ENCODE data around the gene CDK11B. TPM values are rescaled to one million over a fixed set of nuclear protein-coding genes. Genes with fewer than 3 reads are reported as not detected.

The CDK11B gene
- total and polyA plus RNA-seq, 2 of the 8 experiments (the other 6 are each of a cell fraction or from before 2014, with no cell fraction given): 11.1 to 31.9 TPM

GRCh38 chr1:1598051-1598719 is 60.6 kb downstream of the CDK11B start:
- peak overlapping the region in 1 of 4 experiments; percentile 63; a peak in 1 of 8 replicates for H3K4me3 ChIP-seq (ENCODE audit: extremely low read depth in 1 of 4, insufficient read depth in 2 of 4, low read depth in 3 of 4, low read length in 4 of 4)
- peak overlapping the region; percentile 52 to 86; a peak in 2 of 4 replicates for H3K4me2 ChIP-seq (ENCODE audit: insufficient read depth in 1 of 2, low read depth in 2 of 2, low read length in 2 of 2)
- H3K79me1 ChIP-seq (ENCODE audit: low read depth, low read length): no peaks in the 10 kb centered on the region
- 0 out of 2 replicates have a peak overlapping the region, but pooled peaks have one; percentile 17 for H2BK12ac ChIP-seq (ENCODE audit: low read depth, low read length)
- H4K20me1 ChIP-seq (replicated peaks in 1 of 2; ENCODE audit: control insufficient read depth in 1 of 2, insufficient read depth in 2 of 2, low read length in 2 of 2): peaks cover 2 to 6% of the 10 kb centered on the region in 2 experiments
- peaks cover 16% of the 10 kb centered on the region; the same call in 1 of the 2 replicates for H3K23me2 ChIP-seq (ENCODE audit: low read depth, low read length)
- no peak overlapping the region for H4K91ac ChIP-seq (replicated peaks; ENCODE audit: insufficient read length, low read length)
- no peak overlapping the region for H2AK5ac ChIP-seq (ENCODE audit: low read depth, low read length)
- 90% methylated on average over 28 of the region's 28 CpGs; no CpG with 5 or more reads in 1 of the 2 experiments for WGBS, 2 experiments (ENCODE audit: extremely low coverage in 1 of 2, insufficient coverage in 1 of 2, insufficient read length in 1 of 2, insufficient replicate concordance in 2 of 2, low coverage in 1 of 2, low lambda C conversion rate in 2 of 2, missing lambda C conversion rate in 1 of 2)
- no peak overlapping the region; the same call in 1 of the 2 replicates for H4K8ac ChIP-seq (ENCODE audit: extremely low read depth, insufficient read depth, low read length)
- no peaks in the 10 kb centered on the region for H3K79me2 ChIP-seq (ENCODE audit: control insufficient read depth in 1 of 2, insufficient read depth in 2 of 2, low read length in 2 of 2)
- no peak overlapping the region for H2BK5ac ChIP-seq (ENCODE audit: low read depth, low read length)
- no peaks in the 10 kb centered on the region for H3K36me3 ChIP-seq (ENCODE audit: control insufficient read depth in 2 of 4, insufficient read depth in 4 of 4, low read length in 3 of 4)
- no peak overlapping the region for H3K14ac ChIP-seq (ENCODE audit: insufficient read length)
- no peak overlapping the region for H4K5ac ChIP-seq (ENCODE audit: insufficient read length, low read depth, low read length)
- DNase-seq (ENCODE audit: low read depth in 1 of 2, low spot score in 2 of 2): no peak
- H2BK20ac ChIP-seq (ENCODE audit: low read length): no peak overlapping the region
- H3K27ac ChIP-seq (ENCODE audit: low read depth, low read length): no peak overlapping the region
- no peak overlapping the region for H3K18ac ChIP-seq (ENCODE audit: extremely low read depth, low read length)
- ChIA-PET CTCF (ENCODE audit: partially characterized antibody) (interaction anchor here (0.6 to 3.1 kb wide), 17 partner anchors 11 to 299 kb away, joined by 3 to 18 read pairs (median 6); no protein-coding TSS in a partner anchor), POLR2A (ENCODE audit: partially characterized antibody) (interaction anchor here (0.9 to 2.7 kb wide), 7 partner anchors 10 to 39 kb away, joined by 3 to 10 read pairs (median 7); partner anchors contain the start of genes MIB2 and SSU72)
- no peak overlapping the region for H3K4ac ChIP-seq (replicated peaks; ENCODE audit: insufficient read length, low read depth, low read length)
- H2AFZ ChIP-seq (ENCODE audit: low read length): no peak overlapping the region
- FAIRE-seq: no peak
- H3K9me3 ChIP-seq (ENCODE audit: insufficient read depth in 2 of 2, low read depth in 1 of 2, low read length in 1 of 2): no peaks in the 10 kb centered on the region
- no peak overlapping the region; the same call in 1 of the 2 replicates for H2BK15ac ChIP-seq (ENCODE audit: low read length)
- no peak overlapping the region for H3K56ac ChIP-seq (replicated peaks; ENCODE audit: insufficient read length, low read depth, low read length)
- no peak overlapping the region for H2BK120ac ChIP-seq (replicated peaks; ENCODE audit: low read depth, low read length)
- peaks cover 13 to 41% (median 34%) of the 10 kb centered on the region in 4 experiments for H3K27me3 ChIP-seq (replicated peaks in 1 of 4; ENCODE audit: control insufficient read depth in 3 of 4, extremely low read depth in 1 of 4, insufficient read depth in 3 of 4, low read length in 3 of 4)
- no peak overlapping the region for H3K23ac ChIP-seq (ENCODE audit: insufficient read length)
- no peak overlapping the region for H3K9ac ChIP-seq (replicated peaks in 1 of 4; ENCODE audit: extremely low read depth in 1 of 4, low read depth in 3 of 4, low read length in 3 of 4)
- TF ChIP-seq SP1 (IDR thresholded peaks at IDR 0.05; ENCODE audit: low read depth, low read length): no peak
- TF ChIP-seq TBP (IDR thresholded peaks at IDR 0.05; ENCODE audit: low read depth, low read length): no peak
- TF ChIP-seq YY1 (IDR thresholded peaks at IDR 0.05; ENCODE audit: low read depth, low read length): no peak
- no peak for TF ChIP-seq EGR1 (IDR thresholded peaks at IDR 0.05; ENCODE audit: borderline replicate concordance, low read depth, low read length)
- TF ChIP-seq SIRT6 (IDR thresholded peaks at IDR 0.05; ENCODE audit: low read length): no peak
- no peak for TF ChIP-seq FOSL1 (IDR thresholded peaks at IDR 0.05; ENCODE audit: insufficient read depth, low read depth, low read length)
- TF ChIP-seq PHF8 (conservative IDR thresholded peaks at IDR 0.05; ENCODE audit: low read depth, low read length): no peak
- no peak for TF ChIP-seq CREB1 (IDR thresholded peaks at IDR 0.05)
- no peak for TF ChIP-seq EP300 (IDR thresholded peaks at IDR 0.05; ENCODE audit: borderline replicate concordance in 1 of 2, low read depth in 2 of 2, low read length in 2 of 2)
- TF ChIP-seq BACH1 (IDR thresholded peaks at IDR 0.05; ENCODE audit: low read length): no peak
- no peak for TF ChIP-seq TAF7 (optimal IDR thresholded peaks at IDR 0.05; ENCODE audit: borderline replicate concordance, low read depth, low read length)
- TF ChIP-seq CHD1 (IDR thresholded peaks at IDR 0.05; ENCODE audit: low read depth, low read length): no peak
- TF ChIP-seq SP4 (IDR thresholded peaks at IDR 0.05; ENCODE audit: low read length): no peak
- TF ChIP-seq RXRA (IDR thresholded peaks at IDR 0.05; ENCODE audit: insufficient read depth, low read depth, low read length): no peak
- H3K4me1 ChIP-seq (replicated peaks in 1 of 4; ENCODE audit: control insufficient read depth in 3 of 4, insufficient read depth in 4 of 4, low read length in 3 of 4): peaks cover 0 to 24% (median 18%) of the 10 kb centered on the region in 4 experiments; a peak in 6 of 7 replicates
